Measurements from ENCODE around the gene TMEM126A. TPM values are rescaled to one million over a fixed set of nuclear protein-coding genes. Genes with fewer than 3 reads are reported as not detected.

The TMEM126A gene
- total RNA-seq, 1 donor from 2014 or later, result 25.8 TPM

- H3K27ac Mint-ChIP-seq, result peak overlapping the region; percentile 98
Measured at GRCh38 chr11:85663080-85663752, 15.4 kb downstream of the TMEM126A start.

GRCh38 chr11:85663753-85664614 is 16.2 kb downstream of the TMEM126A start:
- H3K36me3 Mint-ChIP-seq (ENCODE audit: insufficient read depth), result peaks cover 19% of the 10 kb centered on the region
- H3K4me1 Mint-ChIP-seq (ENCODE audit: low read depth), result peaks cover 31% of the 10 kb centered on the region
- no peaks in the 10 kb centered on the region for H3K9me3 Mint-ChIP-seq (ENCODE audit: low read depth)
- peak; percentile 62 for DNase-seq (ENCODE audit: low spot score, unreplicated experiment)
- peak overlapping the region; percentile 98 for H3K27ac Mint-ChIP-seq
- no peaks in the 10 kb centered on the region for H3K27me3 Mint-ChIP-seq
- H3K4me3 Mint-ChIP-seq (ENCODE audit: low read depth), result peak overlapping the region; percentile 100
- TF ChIP-seq, protein P1, sequence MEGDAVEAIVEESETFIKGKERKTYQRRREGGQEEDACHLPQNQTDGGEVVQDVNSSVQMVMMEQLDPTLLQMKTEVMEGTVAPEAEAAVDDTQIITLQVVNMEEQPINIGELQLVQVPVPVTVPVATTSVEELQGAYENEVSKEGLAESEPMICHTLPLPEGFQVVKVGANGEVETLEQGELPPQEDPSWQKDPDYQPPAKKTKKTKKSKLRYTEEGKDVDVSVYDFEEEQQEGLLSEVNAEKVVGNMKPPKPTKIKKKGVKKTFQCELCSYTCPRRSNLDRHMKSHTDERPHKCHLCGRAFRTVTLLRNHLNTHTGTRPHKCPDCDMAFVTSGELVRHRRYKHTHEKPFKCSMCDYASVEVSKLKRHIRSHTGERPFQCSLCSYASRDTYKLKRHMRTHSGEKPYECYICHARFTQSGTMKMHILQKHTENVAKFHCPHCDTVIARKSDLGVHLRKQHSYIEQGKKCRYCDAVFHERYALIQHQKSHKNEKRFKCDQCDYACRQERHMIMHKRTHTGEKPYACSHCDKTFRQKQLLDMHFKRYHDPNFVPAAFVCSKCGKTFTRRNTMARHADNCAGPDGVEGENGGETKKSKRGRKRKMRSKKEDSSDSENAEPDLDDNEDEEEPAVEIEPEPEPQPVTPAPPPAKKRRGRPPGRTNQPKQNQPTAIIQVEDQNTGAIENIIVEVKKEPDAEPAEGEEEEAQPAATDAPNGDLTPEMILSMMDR (IDR thresholded peaks at IDR 0.05; ENCODE audit: unreplicated experiment), result peak; percentile 58

More at GRCh38 chr11:85663080-85663752, 15.4 kb downstream of the TMEM126A start:
- peaks cover 20% of the 10 kb centered on the region for H3K36me3 Mint-ChIP-seq (ENCODE audit: insufficient read depth)
- no peaks in the 10 kb centered on the region for H3K27me3 Mint-ChIP-seq
- peak overlapping the region; percentile 100 for H3K4me3 Mint-ChIP-seq (ENCODE audit: low read depth)
- no peaks in the 10 kb centered on the region for H3K9me3 Mint-ChIP-seq (ENCODE audit: low read depth)
- no peak for DNase-seq (ENCODE audit: low spot score, unreplicated experiment)
- H3K4me1 Mint-ChIP-seq (ENCODE audit: low read depth), result peaks cover 31% of the 10 kb centered on the region
- TF ChIP-seq, protein P1 (IDR thresholded peaks at IDR 0.05; ENCODE audit: unreplicated experiment), result no peak

- Mint-ChIP-seq H3K4me3 (ENCODE audit: low read depth) (peak within 1 kb of the TSS; percentile 100), H3K27me3 (no peaks in the 10 kb centered on the region), H3K4me1 (ENCODE audit: low read depth) (peaks cover 27% of the 10 kb centered on the region), H3K36me3 (ENCODE audit: insufficient read depth) (peaks cover 15% of the 10 kb centered on the region), H3K9me3 (ENCODE audit: low read depth) (no peaks in the 10 kb centered on the region), H3K27ac (peak within 1 kb of the TSS; percentile 98)
- TF ChIP-seq, protein P1 (IDR thresholded peaks at IDR 0.05; ENCODE audit: unreplicated experiment), result no peak
- peak; percentile 87 for DNase-seq (ENCODE audit: low spot score, unreplicated experiment)
Measured at GRCh38 chr11:85664615-85665481, 17.1 kb downstream of the TMEM126A start, which contains the start of gene CREBZF. TSS of gene CREBZF (minus strand) at chr11:85665129. CDS start at chr11:85664875, 254 bp downstream.

- peaks cover 24% of the 10 kb centered on the region for H3K4me1 Mint-ChIP-seq (ENCODE audit: low read depth)
- H3K27me3 Mint-ChIP-seq, result no peaks in the 10 kb centered on the region
- TF ChIP-seq, protein P1 (IDR thresholded peaks at IDR 0.05; ENCODE audit: unreplicated experiment), result no peak
- no peak for DNase-seq (ENCODE audit: low spot score, unreplicated experiment)
- peaks cover 10% of the 10 kb centered on the region for H3K36me3 Mint-ChIP-seq (ENCODE audit: insufficient read depth)
- peak overlapping the region; percentile 98 for H3K27ac Mint-ChIP-seq
- peaks cover 1% of the 10 kb centered on the region for H3K9me3 Mint-ChIP-seq (ENCODE audit: low read depth)
- peak overlapping the region; percentile 100 for H3K4me3 Mint-ChIP-seq (ENCODE audit: low read depth)
Measured at GRCh38 chr11:85665733-85666132, 18.0 kb downstream of the TMEM126A start.

All from progenitor cell of endocrine pancreas (in vitro differentiated cells).